NCI-H1417 treated with DMSO at 0.1 percent for 48 hours (cell line): ENCODE results near the gene ASPSCR1.
"Not testable (repeated sequence)": the region's sequence is repeated elsewhere in the genome, so short reads cannot be mapped to it uniquely, and the experiment has no call there.

Source experiments
- DNase-seq: peaks from one replicate; lab custom pipeline; 2025; lab: John Stamatoyannopoulos, UW

ASPSCR1 gene

GRCh38 chr17:81941484-81942166, 35.8 kb upstream of the ASPSCR1 start:
- no peak for DNase-seq

GRCh38 chr17:81942167-81942553, 35.3 kb upstream of the ASPSCR1 start:
- DNase-seq = no peak

GRCh38 chr17:81944858-81945257, 32.6 kb upstream of the ASPSCR1 start:
- no peak for DNase-seq

- no peak for DNase-seq
Observed at GRCh38 chr17:81947189-81947588, 30.2 kb upstream of the ASPSCR1 start, which contains the start of gene MYADML2. TSS of gene MYADML2 (minus strand) at chr17:81947233. CDS start at chr17:81941741, 5,492 bp downstream.

- DNase-seq = no peak
Observed at GRCh38 chr17:81948635-81949378, 28.6 kb upstream of the ASPSCR1 start.

- no peak for DNase-seq
Observed at GRCh38 chr17:81950501-81950900, 26.9 kb upstream of the ASPSCR1 start.

- DNase-seq = no peak
Observed at GRCh38 chr17:81951785-81952684, 25.4 kb upstream of the ASPSCR1 start.

- DNase-seq = no peak
Observed at GRCh38 chr17:81952792-81953228, 24.6 kb upstream of the ASPSCR1 start.

- DNase-seq = not testable (repeated sequence)
Observed at GRCh38 chr17:81953443-81953842, 24.0 kb upstream of the ASPSCR1 start.

GRCh38 chr17:81954131-81955057, 23.0 kb upstream of the ASPSCR1 start:
- DNase-seq = no peak

GRCh38 chr17:81955058-81955681, 22.3 kb upstream of the ASPSCR1 start:
- no peak for DNase-seq

GRCh38 chr17:81955756-81956544, 21.5 kb upstream of the ASPSCR1 start:
- DNase-seq = no peak

GRCh38 chr17:81956607-81957589, 20.5 kb upstream of the ASPSCR1 start:
- DNase-seq = no peak

GRCh38 chr17:81957691-81958432, 19.6 kb upstream of the ASPSCR1 start:
- no peak for DNase-seq

GRCh38 chr17:81958633-81959342, 18.6 kb upstream of the ASPSCR1 start:
- no peak for DNase-seq

- no peak for DNase-seq
Observed at GRCh38 chr17:81959362-81960129, 17.9 kb upstream of the ASPSCR1 start.
